Neural crest cell (in vitro differentiated cells): ENCODE results near the gene FOXG1. TPM values are rescaled to one million over a fixed set of nuclear protein-coding genes. Genes with fewer than 3 reads are reported as not detected.
A peak's percentile ranks its signal among the peaks of the same experiment; 100 is the strongest.

Source experiments
- DNase-seq: peaks from one replicate; pipeline ENCODE4 v3.0.0; 2021; ENCODE audit warnings: low read depth, mixed read lengths, low spot score
- H3K27ac Mint-ChIP-seq: one replicate; pipeline ENCODE4 v1.8.0; 2021; ENCODE audit warnings: mild to moderate bottlenecking, mixed read lengths; ENCODE audit not compliant: unreplicated experiment
- H3K27me3 Mint-ChIP-seq: 2 replicates; pipeline ENCODE4 v1.8.0; 2021; ENCODE audit warnings: low read depth, mild to moderate bottlenecking, mixed read lengths
- H3K36me3 Mint-ChIP-seq: 2 replicates; pipeline ENCODE4 v1.8.0; 2021; ENCODE audit warnings: low read depth, mild to moderate bottlenecking, mixed read lengths
- H3K4me1 Mint-ChIP-seq: 2 replicates; pipeline ENCODE4 v1.8.0; 2021; ENCODE audit warnings: mixed read lengths
- H3K4me3 Mint-ChIP-seq: one replicate; pipeline ENCODE4 v1.8.0; 2021; ENCODE audit warnings: mild to moderate bottlenecking, mixed read lengths
- H3K9me3 Mint-ChIP-seq: 2 replicates; pipeline ENCODE4 v1.8.0; 2021; ENCODE audit warnings: mixed read lengths
- CTCF ChIP-seq: fragments of 200-600 bp; sonication (generic); conservative IDR thresholded peaks from 2 replicates; pipeline ENCODE4 v1.5.0; 2021; ENCODE audit warnings: antibody characterized with exemption, mild to moderate bottlenecking
- total RNA-seq: library from RNA; stranded (reverse); gene quantifications from 2 replicates; pipeline ENCODE4 v1.2.1, GENCODE V29; 2021

Gene FOXG1
- total RNA-seq, 1 donor from 2014 or later: not detected

- H3K27me3 Mint-ChIP-seq: peaks cover 96% of the 10 kb centered on the region
- DNase-seq: no peak
- H3K4me3 Mint-ChIP-seq: no peak overlapping the region
- no peak overlapping the region for H3K27ac Mint-ChIP-seq
- peaks cover 2% of the 10 kb centered on the region for H3K36me3 Mint-ChIP-seq
- peaks cover 12% of the 10 kb centered on the region for H3K4me1 Mint-ChIP-seq
- H3K9me3 Mint-ChIP-seq: no peaks in the 10 kb centered on the region
- no peak for TF ChIP-seq CTCF
These were observed 10.7 kb upstream of the FOXG1 start for GRCh38 chr14:28755884-28756268.

GRCh38 chr14:28756269-28756883 lies 10.2 kb upstream of the FOXG1 start:
- H3K4me3 Mint-ChIP-seq: no peak overlapping the region
- no peaks in the 10 kb centered on the region for H3K9me3 Mint-ChIP-seq
- no peak for DNase-seq
- H3K36me3 Mint-ChIP-seq: peaks cover 2% of the 10 kb centered on the region
- TF ChIP-seq CTCF: no peak
- H3K27ac Mint-ChIP-seq: no peak overlapping the region
- H3K27me3 Mint-ChIP-seq: peaks cover 96% of the 10 kb centered on the region
- H3K4me1 Mint-ChIP-seq: peaks cover 12% of the 10 kb centered on the region

GRCh38 chr14:28756884-28757570 lies 9.6 kb upstream of the FOXG1 start:
- peak; percentile 70 for TF ChIP-seq CTCF
- peaks cover 96% of the 10 kb centered on the region for H3K27me3 Mint-ChIP-seq
- H3K27ac Mint-ChIP-seq: no peak overlapping the region
- H3K9me3 Mint-ChIP-seq: no peaks in the 10 kb centered on the region
- no peak for DNase-seq
- no peak overlapping the region for H3K4me3 Mint-ChIP-seq
- H3K4me1 Mint-ChIP-seq: peaks cover 12% of the 10 kb centered on the region
- peaks cover 2% of the 10 kb centered on the region for H3K36me3 Mint-ChIP-seq

- no peak for TF ChIP-seq CTCF
- H3K9me3 Mint-ChIP-seq: no peaks in the 10 kb centered on the region
- H3K36me3 Mint-ChIP-seq: peaks cover 2% of the 10 kb centered on the region
- no peak overlapping the region for H3K27ac Mint-ChIP-seq
- H3K4me1 Mint-ChIP-seq: peaks cover 12% of the 10 kb centered on the region
- no peak overlapping the region for H3K4me3 Mint-ChIP-seq
- H3K27me3 Mint-ChIP-seq: peaks cover 97% of the 10 kb centered on the region
- no peak for DNase-seq
These were observed 8.8 kb upstream of the FOXG1 start for GRCh38 chr14:28757786-28758185.

- H3K9me3 Mint-ChIP-seq: no peaks in the 10 kb centered on the region
- H3K27me3 Mint-ChIP-seq: peaks cover 98% of the 10 kb centered on the region
- H3K4me3 Mint-ChIP-seq: no peak overlapping the region
- no peak overlapping the region for H3K27ac Mint-ChIP-seq
- H3K36me3 Mint-ChIP-seq: peaks cover 2% of the 10 kb centered on the region
- no peak for TF ChIP-seq CTCF
- H3K4me1 Mint-ChIP-seq: peaks cover 12% of the 10 kb centered on the region
- DNase-seq: no peak
These were observed 8.2 kb upstream of the FOXG1 start for GRCh38 chr14:28758253-28758884.
